ENCODE results near the gene LACC1. TPM values are rescaled to one million over a fixed set of nuclear protein-coding genes. Genes with fewer than 3 reads are reported as not detected.

The LACC1 gene
- total and polyA plus RNA-seq, 2 of the 13 experiments (the other 11 are each of a cell fraction or from before 2014, with no cell fraction given): 0.92 to 1.7 TPM

DNA sequence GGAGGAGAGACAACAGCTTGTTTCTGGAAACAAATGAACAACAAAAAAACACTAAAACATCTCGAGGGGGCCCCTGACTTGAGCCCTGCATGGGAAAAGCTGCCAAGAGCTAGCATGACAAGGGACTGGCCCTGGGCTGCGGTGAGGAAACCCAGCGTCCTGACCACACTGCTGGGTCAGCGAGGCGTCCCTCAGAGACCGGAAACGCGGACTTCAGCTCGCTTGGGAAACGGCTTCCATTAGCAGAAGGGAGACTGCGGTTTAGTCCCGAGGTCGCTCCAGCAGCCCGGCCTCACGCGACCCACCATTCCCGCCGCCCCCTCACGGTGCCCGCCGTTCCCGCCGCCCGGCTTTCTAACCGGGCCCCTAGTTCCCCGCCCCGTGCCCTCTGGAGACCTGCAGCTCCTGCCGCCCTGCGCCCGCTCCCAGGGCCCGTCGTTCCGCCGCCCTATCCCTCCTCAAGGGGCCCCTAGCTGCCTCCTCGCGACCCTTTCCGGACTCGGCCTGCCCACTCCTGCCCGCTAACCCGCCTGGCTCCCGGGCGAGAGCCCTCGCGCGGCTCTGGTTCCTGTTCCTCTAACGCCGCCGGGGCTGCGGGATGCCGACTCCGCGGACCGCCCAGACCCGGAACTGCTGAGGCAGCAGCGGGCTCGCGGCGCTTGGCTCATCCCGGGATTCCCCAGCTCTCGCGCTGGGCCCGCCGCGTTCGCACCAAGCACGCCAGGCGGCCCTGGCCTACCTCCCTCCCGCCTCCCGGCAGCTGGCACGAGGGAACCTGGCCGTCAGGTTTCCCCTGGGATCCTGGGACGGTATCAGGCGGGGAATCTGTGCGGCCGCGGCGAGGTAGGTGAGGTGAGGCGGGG, 581 bp upstream of the LACC1 start, which contains the start of gene CCDC122:
CCDC122 (minus strand) TSS at position 849 of the 863 bp plus-strand sequence. CDS start 10,364 bp downstream, outside the sequence.
- H3K36me3 ChIP-seq (replicated peaks in 1 of 2; ENCODE audit: control insufficient read depth in 1 of 2, insufficient read depth in 2 of 2, low read length in 2 of 2): no peaks in the 10 kb centered on the region
- peak within 1 kb of the TSS; percentile 83 for H3K4me2 ChIP-seq (ENCODE audit: low read depth, low read length)
- TSS peak; percentile 62 for BruUV-seq (replicated peaks)
- CTCF ChIA-PET (ENCODE audit: low intra/inter-chr PET ratio, low total read pairs): no interaction called here
- H3K4me1 ChIP-seq (ENCODE audit: insufficient read depth, low read length): peaks cover 20% of the 10 kb centered on the region
- peak; percentile 97 for ATAC-seq
- DNase-seq (ENCODE audit: low spot score): peak; percentile 38
- H2AFZ ChIP-seq (ENCODE audit: low read length): peak within 1 kb of the TSS; percentile 3
- H3K27me3 ChIP-seq (ENCODE audit: control insufficient read depth in 1 of 2, insufficient read depth in 2 of 2, low read length in 2 of 2): peaks cover 0 to 2% of the 10 kb centered on the region in 2 experiments; a peak in 2 of 5 replicates
- intact Hi-C loops (cut with micrococcal nuclease; ENCODE audit: unreplicated experiment): no loop called here
- H3K9ac ChIP-seq (ENCODE audit: insufficient read depth, low read depth, low read length): peak within 1 kb of the TSS; percentile 85
- no peaks in the 10 kb centered on the region for H3K9me3 ChIP-seq (ENCODE audit: low read length)
- 3% methylated on average over 15 of the region's 78 CpGs for WGBS (ENCODE audit: low lambda C conversion rate)
- no peaks in the 10 kb centered on the region for H4K20me1 ChIP-seq (ENCODE audit: insufficient read depth, low read length)
- in situ Hi-C loops (cut with HindIII; ENCODE audit: extremely low pct_ligation_motif_present, low pct_unique_long_range_greater_than_20kb): no loop called here
- no peak for FAIRE-seq
- peak within 1 kb of the TSS; percentile 61 for H3K27ac ChIP-seq (ENCODE audit: extremely low read length, insufficient read depth, low read length)
- H3K79me2 ChIP-seq (ENCODE audit: insufficient read depth, low read length): no peaks in the 10 kb centered on the region
- POLR2A ChIA-PET: interaction anchor here (1.1 to 2.3 kb wide), 4 partner anchors 31 to 558 kb away, joined by 3 to 9 read pairs (median 6); no protein-coding TSS in a partner anchor
- H3K4me3 ChIP-seq (replicated peaks in 1 of 3; ENCODE audit: insufficient read depth in 1 of 3, low read depth in 2 of 3, low read length in 3 of 3): peak within 1 kb of the TSS; percentile 73 to 83 (median 81)
- TF ChIP-seq, protein P1, sequence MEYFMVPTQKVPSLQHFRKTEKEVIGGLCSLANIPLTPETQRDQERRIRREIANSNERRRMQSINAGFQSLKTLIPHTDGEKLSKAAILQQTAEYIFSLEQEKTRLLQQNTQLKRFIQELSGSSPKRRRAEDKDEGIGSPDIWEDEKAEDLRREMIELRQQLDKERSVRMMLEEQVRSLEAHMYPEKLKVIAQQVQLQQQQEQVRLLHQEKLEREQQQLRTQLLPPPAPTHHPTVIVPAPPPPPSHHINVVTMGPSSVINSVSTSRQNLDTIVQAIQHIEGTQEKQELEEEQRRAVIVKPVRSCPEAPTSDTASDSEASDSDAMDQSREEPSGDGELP (IDR thresholded peaks at IDR 0.05; ENCODE audit: borderline replicate concordance, low read depth): no peak
- TF ChIP-seq HOXA9 (CRISPR knock-in tag; IDR thresholded peaks at IDR 0.05; ENCODE audit: borderline replicate concordance) (peak; percentile 96), ZC3H13 (CRISPR knock-in tag; IDR thresholded peaks at IDR 0.05) (0 out of 2 replicates have a peak, but pooled peaks have one; percentile 37), HNRNPL (IDR thresholded peaks at IDR 0.05; ENCODE audit: low read depth, low read length) (no peak), PPARG (CRISPR knock-in tag; conservative IDR thresholded peaks at IDR 0.05) (no peak), XRCC5 (optimal IDR thresholded peaks at IDR 0.05; ENCODE audit: low read length) (peak; percentile 59), MAFK (conservative IDR thresholded peaks at IDR 0.05 in 1 of 2, IDR thresholded peaks at IDR 0.05 in 1 of 2; ENCODE audit: low read length in 2 of 2) (peak; percentile 84 to 94), ARNT2 (CRISPR knock-in tag; IDR thresholded peaks at IDR 0.05; ENCODE audit: low read depth) (peak; percentile 67; the same call in 1 of the 2 replicates), HIVEP1 (CRISPR knock-in tag; IDR thresholded peaks at IDR 0.05) (peak; percentile 88), GZF1 (CRISPR knock-in tag; IDR thresholded peaks at IDR 0.05) (peak; percentile 77; the same call in 1 of the 2 replicates), MTF1 (CRISPR knock-in tag; IDR thresholded peaks at IDR 0.05) (0 out of 2 replicates have a peak, but pooled peaks have one; percentile 39)
- TF ChIP-seq, protein P2, sequence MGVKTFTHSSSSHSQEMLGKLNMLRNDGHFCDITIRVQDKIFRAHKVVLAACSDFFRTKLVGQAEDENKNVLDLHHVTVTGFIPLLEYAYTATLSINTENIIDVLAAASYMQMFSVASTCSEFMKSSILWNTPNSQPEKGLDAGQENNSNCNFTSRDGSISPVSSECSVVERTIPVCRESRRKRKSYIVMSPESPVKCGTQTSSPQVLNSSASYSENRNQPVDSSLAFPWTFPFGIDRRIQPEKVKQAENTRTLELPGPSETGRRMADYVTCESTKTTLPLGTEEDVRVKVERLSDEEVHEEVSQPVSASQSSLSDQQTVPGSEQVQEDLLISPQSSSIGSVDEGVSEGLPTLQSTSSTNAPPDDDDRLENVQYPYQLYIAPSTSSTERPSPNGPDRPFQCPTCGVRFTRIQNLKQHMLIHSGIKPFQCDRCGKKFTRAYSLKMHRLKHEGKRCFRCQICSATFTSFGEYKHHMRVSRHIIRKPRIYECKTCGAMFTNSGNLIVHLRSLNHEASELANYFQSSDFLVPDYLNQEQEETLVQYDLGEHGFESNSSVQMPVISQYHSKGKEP (CRISPR knock-in tag; IDR thresholded peaks at IDR 0.05): 0 out of 2 replicates have a peak, but pooled peaks have one; percentile 67
- TF ChIP-seq, protein P3, sequence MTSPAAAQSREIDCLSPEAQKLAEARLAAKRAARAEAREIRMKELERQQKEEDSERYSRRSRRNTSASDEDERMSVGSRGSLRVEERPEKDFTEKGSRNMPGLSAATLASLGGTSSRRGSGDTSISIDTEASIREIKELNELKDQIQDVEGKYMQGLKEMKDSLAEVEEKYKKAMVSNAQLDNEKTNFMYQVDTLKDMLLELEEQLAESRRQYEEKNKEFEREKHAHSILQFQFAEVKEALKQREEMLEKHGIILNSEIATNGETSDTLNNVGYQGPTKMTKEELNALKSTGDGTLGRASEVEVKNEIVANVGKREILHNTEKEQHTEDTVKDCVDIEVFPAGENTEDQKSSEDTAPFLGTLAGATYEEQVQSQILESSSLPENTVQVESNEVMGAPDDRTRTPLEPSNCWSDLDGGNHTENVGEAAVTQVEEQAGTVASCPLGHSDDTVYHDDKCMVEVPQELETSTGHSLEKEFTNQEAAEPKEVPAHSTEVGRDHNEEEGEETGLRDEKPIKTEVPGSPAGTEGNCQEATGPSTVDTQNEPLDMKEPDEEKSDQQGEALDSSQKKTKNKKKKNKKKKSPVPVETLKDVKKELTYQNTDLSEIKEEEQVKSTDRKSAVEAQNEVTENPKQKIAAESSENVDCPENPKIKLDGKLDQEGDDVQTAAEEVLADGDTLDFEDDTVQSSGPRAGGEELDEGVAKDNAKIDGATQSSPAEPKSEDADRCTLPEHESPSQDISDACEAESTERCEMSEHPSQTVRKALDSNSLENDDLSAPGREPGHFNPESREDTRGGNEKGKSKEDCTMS (CRISPR knock-in tag; conservative IDR thresholded peaks at IDR 0.05): no peak
- TF ChIP-seq, protein P4, sequence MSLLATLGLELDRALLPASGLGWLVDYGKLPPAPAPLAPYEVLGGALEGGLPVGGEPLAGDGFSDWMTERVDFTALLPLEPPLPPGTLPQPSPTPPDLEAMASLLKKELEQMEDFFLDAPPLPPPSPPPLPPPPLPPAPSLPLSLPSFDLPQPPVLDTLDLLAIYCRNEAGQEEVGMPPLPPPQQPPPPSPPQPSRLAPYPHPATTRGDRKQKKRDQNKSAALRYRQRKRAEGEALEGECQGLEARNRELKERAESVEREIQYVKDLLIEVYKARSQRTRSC (CRISPR knock-in tag; IDR thresholded peaks at IDR 0.05; ENCODE audit: low read depth): no peak

Measured in HepG2 (cell line).